Measurements from ENCODE around the gene GATAD2B. TPM values are rescaled to one million over a fixed set of nuclear protein-coding genes. Genes with fewer than 3 reads are reported as not detected.
A peak's percentile ranks its signal among the peaks of the same experiment; 100 is the strongest.

The GATAD2B gene
- polyA plus RNA-seq, 1 experiment, result 3.6 TPM

- POLR2A ChIA-PET, result no interaction called here
- DNase-seq (ENCODE audit: low read depth), result no peak
- peaks cover 6% of the 10 kb centered on the region for H3K36me3 ChIP-seq (ENCODE audit: control insufficient read depth, insufficient read depth, low read length)
- CTCF ChIA-PET, result no interaction called here
- no peak for TF ChIP-seq CTCF (IDR thresholded peaks at IDR 0.05; ENCODE audit: insufficient read depth, low read depth, low read length)
- H3K4me3 ChIP-seq (ENCODE audit: low read depth, low read length), result no peak overlapping the region
- H3K27me3 ChIP-seq (ENCODE audit: control insufficient read depth, insufficient read depth, low read length), result no peaks in the 10 kb centered on the region
These were observed 145.1 kb downstream of the GATAD2B start for GRCh38 chr1:153777648-153778047.

GRCh38 chr1:153776845-153777370 lies 145.9 kb downstream of the GATAD2B start:
- ChIA-PET POLR2A (no interaction called here), CTCF (interaction anchor here (1.2 kb wide), 1 partner anchor 10 kb away, joined by 3 read pairs; no protein-coding TSS in a partner anchor)
- H3K27me3 ChIP-seq (ENCODE audit: control insufficient read depth, insufficient read depth, low read length), result no peaks in the 10 kb centered on the region
- TF ChIP-seq CTCF (IDR thresholded peaks at IDR 0.05; ENCODE audit: insufficient read depth, low read depth, low read length), result no peak
- H3K4me3 ChIP-seq (ENCODE audit: low read depth, low read length), result no peak overlapping the region
- H3K36me3 ChIP-seq (ENCODE audit: control insufficient read depth, insufficient read depth, low read length), result peaks cover 8% of the 10 kb centered on the region
- DNase-seq (ENCODE audit: low read depth), result no peak

GRCh38 chr1:153776352-153776751 lies 146.4 kb downstream of the GATAD2B start:
- Histone ChIP-seq H3K4me3 (ENCODE audit: low read depth, low read length) (peak overlapping the region; percentile 62), H3K36me3 (ENCODE audit: control insufficient read depth, insufficient read depth, low read length) (peaks cover 8% of the 10 kb centered on the region), H3K27me3 (ENCODE audit: control insufficient read depth, insufficient read depth, low read length) (no peaks in the 10 kb centered on the region)
- TF ChIP-seq CTCF (IDR thresholded peaks at IDR 0.05; ENCODE audit: insufficient read depth, low read depth, low read length), result no peak
- ChIA-PET CTCF (interaction anchor here (1.2 kb wide), 1 partner anchor 9 kb away, joined by 3 read pairs; no protein-coding TSS in a partner anchor), POLR2A (interaction anchor here (0.6 kb wide), 1 partner anchor 182 kb away, joined by 21 read pairs; the partner anchor contains the start of gene CRTC2)
- DNase-seq (ENCODE audit: low read depth), result no peak

- ChIA-PET CTCF (interaction anchor here (0.9 to 1.2 kb wide), 4 partner anchors 9 to 211 kb away, joined by 3 to 7 read pairs (median 4); partner anchors contain the start of genes DENND4B and RAB13), POLR2A (interaction anchor here (0.6 kb wide), 2 partner anchors 183 to 445 kb away, joined by 3 to 21 read pairs; partner anchors contain the start of gene CRTC2)
- no peaks in the 10 kb centered on the region for H3K27me3 ChIP-seq (ENCODE audit: control insufficient read depth, insufficient read depth, low read length)
- no peak for DNase-seq (ENCODE audit: low read depth)
- TF ChIP-seq CTCF (IDR thresholded peaks at IDR 0.05; ENCODE audit: insufficient read depth, low read depth, low read length), result no peak
- H3K36me3 ChIP-seq (ENCODE audit: control insufficient read depth, insufficient read depth, low read length), result peaks cover 9% of the 10 kb centered on the region
- peak overlapping the region; percentile 62 for H3K4me3 ChIP-seq (ENCODE audit: low read depth, low read length)
These were observed 147.1 kb downstream of the GATAD2B start for GRCh38 chr1:153775458-153776327.

Data from BJ (cell line).